COR-L47 (cell line): Measurements from ENCODE around the gene OLFM3.

ENCODE experiments used
- DNase-seq: peaks from one replicate; lab custom pipeline; 2025; lab: John Stamatoyannopoulos, UW

OLFM3 gene

DNA sequence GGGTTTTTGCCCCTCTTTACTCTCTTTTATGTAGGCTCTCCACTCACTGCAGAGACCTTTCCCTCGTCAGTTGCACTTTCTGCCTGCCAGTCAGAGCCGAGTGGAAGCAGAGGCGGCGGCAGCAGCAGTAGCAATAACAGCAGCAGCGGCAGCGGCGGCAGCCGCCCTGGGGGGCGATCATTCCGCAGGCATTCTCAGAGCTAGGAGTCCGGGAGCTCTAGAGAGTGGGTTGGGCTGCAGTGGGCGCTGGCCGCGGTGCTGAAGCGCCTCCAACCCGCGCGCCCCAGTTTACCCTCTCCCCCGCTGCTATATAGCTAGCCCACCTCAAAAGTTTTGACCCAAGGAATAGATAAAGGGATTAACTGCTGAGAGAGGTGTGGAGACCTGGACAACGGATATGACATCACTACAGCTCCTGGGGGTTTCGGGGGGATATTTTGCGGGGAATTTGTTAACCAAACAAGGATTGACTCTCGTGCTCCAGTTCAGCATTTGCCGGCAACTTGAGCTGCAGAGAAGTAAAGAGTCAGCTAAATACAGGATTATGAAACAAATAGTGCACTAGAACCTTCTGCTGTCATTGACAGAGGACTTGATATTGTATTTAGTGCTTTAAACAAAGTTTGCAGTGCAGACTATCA, at the start of gene OLFM3:
Gene OLFM3 (minus strand): TSS at position 102 of the 641 bp plus-strand sequence.
- DNase-seq = peak; percentile 63

DNA sequence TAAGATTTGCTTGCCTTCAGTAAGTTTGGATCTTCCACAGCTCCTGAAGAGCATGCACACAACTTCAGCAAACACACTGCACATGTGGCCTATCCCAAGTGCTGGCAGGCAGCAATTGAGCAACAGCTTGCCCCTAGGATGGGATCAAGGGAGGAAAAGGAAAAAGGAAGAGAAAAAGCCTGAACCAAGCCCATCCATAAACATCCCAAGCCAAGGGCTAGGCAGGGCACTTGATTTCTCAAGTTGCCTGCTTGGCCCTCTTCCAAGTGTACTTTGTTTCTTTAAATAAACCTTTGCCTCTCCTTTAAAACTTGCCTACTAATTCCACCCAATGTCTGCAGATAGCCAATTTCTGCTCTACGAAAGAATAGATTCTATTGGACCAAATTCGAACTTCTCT, 49.0 kb upstream of the OLFM3 start:
- DNase-seq = no peak

DNA sequence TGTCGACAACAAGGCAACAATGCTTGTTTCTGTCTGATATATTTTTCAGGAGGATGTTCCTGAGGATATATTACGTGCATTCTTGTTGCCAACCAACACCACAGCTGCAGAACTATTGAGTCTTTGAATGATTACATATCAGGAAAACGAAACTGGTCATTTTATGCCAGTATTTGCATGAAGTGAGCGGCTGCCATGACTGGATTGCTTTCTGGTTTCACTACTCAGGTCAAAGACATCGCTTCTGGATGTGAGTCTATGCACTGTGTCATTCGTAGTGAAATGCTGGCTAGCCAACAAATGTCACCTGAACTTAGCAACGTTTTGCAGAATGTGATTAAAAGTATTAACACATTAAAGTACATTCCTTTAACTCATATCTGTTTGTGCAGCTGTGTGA, 35.8 kb upstream of the OLFM3 start:
- no peak for DNase-seq

DNA sequence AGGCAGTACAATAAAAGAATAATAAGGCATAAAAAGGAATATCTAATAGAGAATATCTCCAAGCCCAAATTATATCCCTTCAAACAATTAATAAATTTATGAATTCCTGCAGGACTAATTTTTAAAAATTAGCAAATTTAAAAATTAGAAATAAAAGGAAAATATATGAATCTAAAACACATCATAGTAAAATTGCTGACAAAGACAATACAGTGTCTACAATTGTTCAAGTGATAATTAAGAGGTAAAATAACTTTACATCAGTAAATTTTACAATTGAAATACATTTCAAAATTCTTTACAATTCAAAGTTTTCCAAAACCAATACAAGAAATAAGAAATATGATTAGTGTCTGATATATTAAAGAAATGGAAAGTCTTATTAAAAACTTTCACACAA, 22.8 kb upstream of the OLFM3 start:
- no peak for DNase-seq

DNA sequence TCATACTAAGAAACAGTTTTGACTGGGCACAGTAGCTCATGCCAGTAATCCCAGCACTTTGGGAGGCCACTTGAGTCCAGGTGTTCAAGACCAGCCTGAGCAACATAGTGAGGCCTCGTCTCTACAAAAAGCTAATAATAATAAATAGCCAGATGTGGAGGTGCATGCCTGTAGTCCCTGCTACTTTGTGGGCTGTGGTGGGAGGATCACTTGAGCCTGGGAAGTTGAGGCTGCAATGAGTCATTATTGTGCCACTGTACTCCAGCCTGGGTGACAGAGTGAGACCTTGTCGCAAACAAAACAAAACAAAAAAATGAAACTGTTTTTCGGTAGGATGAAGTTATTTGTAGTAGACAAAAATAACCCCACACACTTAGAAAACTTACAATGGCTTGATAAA, 19.0 kb upstream of the OLFM3 start:
- DNase-seq = no peak

DNA sequence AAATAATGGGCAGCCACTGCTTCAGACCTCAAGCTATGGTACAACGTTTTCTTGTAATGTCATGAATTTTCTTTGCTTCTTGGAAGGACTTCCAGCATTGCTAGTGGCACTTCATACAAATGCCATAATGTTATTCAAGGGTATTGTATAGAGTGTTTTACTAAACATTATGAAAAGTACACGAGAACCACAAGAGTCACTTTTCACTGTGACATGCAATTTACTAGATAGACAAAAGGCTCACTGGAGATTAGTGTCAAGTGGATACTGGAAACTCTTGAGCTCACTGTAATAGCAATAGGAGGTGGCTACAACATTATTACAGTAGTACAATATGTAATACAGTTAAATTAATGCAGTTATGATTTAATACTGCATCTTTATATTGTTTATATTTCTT, 5.3 kb upstream of the OLFM3 start:
- no peak for DNase-seq

DNA sequence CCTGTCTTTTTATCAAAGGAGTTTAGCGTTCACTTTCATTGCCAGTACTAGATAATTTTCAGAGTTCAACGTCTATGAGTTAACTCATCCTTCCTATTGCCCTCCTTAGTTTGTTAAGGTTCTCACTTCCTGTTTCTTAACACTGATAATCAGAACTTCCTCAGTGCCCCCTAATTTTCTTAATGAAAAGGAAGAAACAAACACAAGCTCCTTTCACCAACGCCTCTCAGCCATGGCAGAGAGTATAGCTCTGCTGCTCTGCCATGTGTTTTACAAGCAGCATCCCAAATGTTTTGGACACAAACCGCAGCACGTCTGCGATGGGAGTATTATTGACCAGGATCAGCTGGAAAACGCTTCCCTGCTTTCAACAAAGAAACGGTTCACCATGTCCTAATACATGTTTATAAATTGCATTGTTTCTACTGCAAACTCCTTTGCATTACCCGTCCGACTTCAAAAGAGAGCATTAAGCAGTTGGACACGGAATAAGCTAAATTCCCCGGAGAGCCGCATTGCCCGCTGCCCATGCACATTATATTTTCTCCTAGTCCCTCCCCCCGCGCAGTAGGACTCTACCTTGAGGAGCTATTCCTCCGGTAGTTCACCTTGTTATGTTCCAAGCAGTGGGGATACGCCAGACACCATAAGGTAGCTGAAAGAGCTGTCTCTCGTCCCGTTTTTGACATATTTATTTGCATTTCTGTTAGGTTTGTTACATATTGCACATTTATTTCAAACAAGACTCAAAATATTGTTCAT, 561 bp downstream of the OLFM3 start:
- peak; percentile 18 for DNase-seq

DNA sequence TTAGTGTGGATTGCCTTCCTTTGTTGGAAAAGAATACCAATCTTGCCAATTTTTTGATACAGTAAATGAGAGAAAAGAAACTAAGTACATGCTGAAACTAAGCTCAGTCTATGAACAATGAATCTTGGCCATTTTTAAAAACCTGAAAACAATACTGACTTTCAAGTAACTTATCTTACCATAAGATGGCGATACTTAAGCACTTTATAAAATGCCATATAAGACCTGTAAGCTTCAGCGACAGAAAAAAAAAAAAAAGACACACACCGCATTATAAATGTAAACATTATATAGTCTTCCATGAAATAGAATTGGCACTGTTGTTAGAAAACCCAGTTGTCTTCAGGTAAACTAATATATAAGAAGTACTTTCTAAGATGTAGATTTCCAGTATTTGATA, 3.0 kb downstream of the OLFM3 start:
- peak; percentile 21 for DNase-seq

DNA sequence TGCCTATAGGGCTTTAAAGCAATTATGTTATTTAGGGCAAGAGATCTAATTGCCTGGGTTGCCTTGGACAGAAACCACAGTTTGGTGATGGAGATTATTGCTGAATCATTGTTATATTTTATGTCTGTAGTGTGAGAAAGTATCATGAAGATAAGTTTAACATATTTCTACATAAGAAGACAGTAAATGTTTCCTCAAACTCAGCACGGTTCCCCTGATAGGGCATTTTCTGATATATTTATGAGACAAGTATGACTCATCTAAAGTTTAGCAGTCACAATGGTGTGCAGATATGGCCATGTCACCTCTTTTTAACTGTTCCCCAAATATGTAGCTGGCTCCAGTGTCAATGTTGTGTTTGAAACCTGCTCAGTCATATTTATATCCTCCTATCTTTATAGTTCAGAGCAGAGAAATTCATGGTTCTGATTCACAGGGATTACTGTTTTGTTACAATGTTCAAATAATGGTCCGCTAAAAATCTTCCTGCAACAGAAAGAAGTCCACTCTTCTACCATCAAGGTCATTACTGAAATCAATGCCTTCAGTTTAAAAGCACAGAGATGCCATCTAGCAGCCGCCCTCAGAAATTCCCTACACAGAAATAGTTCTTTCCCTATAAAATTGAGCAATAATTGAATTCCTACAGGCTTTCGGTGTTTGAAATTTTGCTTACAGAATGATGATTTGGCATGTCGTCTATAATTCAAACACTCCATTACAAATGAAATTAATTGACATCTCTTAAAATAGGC, 3.7 kb downstream of the OLFM3 start:
- DNase-seq = no peak

DNA sequence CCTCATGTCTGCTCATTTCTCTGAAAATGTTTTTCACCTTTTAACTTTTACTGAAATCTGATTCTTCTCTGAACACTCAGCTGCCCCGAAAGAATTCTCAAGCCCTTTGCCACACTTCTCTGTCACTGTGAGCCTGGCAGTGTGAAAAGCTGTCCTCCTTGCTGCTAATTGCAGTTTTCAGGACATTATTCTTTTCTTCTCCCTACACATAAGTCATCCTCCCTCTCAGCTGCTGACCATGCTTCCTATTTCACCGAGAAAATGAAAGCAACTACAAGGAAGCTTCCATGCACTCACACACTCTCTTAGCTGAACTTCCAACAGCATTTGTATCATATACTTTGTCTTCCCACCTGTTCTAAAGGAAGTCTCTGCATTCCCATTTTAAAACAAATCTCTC, 15.8 kb downstream of the OLFM3 start:
- DNase-seq = no peak

DNA sequence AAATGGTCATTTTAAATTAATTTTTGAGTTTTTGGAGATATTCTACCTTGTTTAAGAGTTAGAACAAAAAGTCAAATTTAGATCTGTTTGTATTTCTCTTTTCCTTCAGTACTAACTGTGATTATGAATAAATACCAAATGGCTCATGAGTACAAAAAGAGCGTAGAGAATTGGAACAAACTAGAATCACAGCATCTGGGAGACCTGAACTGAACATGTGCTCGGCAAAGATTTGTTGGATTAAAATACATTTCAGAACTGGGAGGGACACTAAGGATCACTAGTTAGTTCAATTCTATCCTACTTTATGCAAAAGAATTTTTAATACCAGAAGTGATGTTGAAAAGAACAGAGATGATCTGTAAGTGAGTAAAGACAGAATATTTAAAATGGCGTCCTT, 19.5 kb downstream of the OLFM3 start:
- no peak for DNase-seq

DNA sequence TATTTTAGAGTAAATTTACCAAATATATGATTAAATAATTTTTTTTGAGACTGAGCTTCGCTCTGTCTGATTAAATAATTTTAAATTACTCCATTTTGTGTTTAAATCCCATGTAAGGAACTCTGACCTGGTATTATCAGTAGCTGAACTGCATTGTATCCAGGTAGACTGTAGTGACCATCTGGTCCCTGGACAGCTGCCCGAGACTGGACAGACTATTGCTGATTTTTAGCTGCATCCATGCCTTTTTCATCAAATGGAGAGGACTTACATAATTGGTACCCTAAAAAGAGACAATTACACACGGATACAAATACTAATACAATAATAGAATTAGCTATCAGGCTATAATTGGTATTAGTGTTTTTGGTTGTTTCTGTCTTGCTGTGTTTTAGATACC, 20.6 kb downstream of the OLFM3 start:
- no peak for DNase-seq

DNA sequence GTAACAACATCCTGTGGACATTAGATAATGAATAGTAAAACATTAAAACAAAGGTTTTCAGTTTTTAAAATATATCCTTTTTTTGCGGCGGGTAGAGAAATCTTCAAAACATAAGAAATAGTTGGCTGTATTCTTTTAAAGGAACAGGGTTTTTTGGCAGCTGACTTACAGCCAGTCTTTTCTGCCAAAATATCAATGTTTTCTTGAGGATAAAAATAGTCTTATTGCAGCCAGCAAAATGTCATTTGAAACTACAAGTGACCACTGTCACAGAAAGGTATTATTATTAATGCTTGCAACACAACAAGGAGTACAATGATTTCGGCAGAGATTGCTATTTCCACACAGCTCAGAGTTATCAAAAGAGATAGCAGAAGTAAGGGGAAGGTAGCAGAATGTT, 21.4 kb downstream of the OLFM3 start:
- no peak for DNase-seq

DNA sequence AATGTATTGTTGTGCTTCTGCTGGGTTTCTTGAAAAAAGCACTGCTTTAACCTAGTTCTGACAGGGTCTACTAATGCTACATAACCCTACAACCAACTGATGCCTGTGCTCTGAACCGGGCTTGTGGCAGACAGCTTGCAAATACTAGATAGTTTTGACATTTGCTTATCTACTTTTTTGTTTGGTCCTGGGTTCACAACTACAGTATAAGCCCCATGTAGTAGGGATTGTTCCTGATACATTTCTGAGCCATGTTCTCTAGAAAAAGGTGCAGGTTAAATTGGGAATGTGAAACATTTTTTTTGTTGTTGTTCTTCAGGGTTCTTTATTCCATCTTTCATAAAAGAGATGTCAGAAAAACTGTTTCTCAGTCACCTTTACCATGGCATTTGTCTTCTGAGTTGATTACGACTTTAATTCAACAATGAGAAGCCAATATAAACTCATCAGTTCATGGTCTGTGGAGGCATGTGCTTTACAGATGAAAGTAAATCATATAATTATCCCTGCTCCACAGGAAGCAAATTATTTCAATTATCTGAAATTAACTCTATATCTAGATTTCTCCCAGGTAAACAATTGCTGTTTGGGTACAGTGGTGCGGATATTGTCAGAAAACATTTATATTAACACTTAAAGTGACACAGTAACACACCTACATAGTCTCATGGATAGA, 22.0 kb downstream of the OLFM3 start:
- no peak for DNase-seq

DNA sequence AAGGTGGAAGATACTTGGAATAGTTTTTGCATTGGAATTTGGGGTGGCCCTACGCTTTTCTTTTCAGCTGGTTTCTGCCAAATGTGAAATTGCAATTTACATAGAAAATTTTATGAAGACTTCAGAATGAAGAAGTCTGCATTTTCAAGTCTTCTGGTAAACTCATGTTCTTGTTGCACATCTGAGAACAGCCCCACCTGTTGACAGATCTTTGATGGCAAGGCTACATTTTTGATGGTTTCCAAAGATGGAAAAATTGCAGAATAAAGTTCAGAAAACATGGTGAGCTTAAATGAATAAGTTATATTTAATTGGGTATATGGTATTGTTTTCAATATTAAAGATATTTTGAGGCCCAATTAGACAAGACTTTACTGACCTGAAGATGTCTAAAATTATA, 25.4 kb downstream of the OLFM3 start:
- DNase-seq = no peak

DNA sequence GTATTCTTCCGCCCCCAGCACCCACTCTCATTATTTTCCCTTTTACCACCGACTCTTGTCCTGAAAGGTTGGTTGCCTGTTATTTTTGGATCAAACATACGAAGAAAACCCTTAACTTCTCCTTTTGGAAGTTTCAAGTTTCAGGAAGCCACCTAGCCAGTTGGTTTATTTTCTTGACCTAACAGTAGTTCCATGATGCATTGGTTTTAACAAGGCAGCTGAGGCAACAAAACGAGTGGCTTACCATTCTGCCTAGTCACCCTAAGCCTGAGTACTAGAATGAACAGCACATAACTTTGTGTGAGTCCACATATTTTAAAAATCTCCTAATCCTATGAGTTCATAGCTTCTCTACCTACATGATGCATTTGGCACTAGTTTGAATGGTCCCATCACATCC, 28.9 kb downstream of the OLFM3 start:
- no peak for DNase-seq

DNA sequence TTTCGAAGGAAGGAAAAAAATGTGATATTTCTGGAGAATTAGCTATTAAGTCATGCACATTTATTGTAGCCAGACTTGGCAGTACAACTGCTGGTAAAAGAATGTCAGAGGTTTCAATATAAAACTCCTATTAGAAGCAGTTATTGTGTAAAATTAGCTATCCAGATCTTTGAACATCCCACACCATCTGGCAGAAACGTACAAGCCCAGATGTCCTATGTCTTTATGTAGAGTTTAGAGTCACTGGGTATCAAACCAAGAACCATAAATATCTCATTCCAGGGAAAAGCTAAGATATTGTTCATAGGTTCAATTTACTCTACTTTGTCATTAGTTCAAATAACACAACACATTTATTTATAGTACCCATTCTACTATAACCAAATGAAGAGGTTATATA, 31.4 kb downstream of the OLFM3 start:
- no peak for DNase-seq

DNA sequence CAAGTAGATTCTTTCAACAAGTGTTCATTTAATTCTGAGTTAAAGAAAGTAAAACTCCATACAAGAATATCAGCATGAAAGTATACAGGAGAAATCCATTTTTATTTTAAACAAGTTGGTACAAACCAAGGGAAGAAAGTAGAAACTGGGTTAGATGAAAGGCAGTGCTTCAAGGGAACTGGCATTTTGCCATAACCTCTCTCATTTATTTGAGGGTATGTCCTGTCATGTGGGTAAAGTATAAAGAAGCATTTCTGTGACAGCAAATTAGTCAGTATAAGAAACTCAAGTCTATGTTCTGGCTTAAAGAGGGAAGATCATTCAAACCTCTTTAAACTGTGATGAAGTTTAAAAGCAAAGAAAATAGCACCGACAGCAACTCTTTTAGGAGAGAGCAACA, 32.0 kb downstream of the OLFM3 start:
- no peak for DNase-seq

DNA sequence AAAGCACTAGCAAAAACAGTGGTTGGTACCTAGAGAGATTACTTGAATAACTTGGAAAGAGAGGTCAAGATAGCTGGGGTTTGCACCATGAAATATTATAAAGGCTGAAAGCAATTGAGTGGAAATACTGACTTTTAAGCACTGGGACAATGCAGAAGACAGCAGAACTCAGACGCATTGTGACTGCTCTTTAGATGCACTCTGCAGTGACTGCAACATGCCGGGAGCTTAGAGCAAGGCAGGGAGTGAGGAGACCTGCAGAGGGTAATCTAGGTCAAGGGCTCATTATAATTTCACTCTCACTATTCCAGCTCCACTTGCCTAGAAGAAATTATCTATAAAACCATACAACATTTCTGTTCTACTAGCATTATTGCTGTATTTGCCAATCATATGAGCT, 36.6 kb downstream of the OLFM3 start:
- no peak for DNase-seq

DNA sequence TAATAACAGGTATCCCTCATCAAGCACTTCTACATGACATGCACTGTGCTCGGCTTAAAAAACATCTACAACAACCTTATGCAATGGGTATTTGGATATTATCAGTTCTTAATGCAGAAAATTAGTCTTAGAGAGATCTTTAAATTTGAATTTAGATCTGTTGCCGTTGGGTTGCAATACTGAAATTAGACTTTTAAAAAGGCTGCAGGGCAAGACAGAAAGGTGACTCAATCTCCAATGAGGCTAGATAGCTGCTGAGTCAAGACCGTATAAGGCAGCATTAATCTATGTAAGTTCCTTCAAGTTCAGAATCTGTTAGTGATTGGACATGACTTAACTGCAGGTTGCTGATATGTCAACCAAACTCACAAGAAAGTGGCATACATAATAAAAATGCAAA, 37.3 kb downstream of the OLFM3 start:
- no peak for DNase-seq

DNA sequence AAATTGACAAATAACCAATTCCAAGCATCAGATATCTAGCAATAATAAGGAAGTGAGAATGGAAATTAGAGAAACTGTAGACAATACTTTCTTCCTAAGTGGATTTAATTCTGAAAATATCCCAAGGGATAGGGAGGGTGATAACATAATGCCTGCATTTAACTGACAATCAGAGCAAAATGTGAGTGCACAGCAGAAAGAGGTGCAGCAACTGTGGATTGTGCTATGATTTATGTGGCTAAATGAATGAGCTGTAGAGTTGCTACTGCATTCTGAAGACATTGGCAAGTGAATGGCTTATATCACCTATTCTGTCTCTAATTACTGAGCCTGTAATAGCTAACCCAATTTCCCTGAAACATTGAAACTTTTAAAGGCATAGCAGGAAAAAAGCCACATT, 39.0 kb downstream of the OLFM3 start:
- no peak for DNase-seq

DNA sequence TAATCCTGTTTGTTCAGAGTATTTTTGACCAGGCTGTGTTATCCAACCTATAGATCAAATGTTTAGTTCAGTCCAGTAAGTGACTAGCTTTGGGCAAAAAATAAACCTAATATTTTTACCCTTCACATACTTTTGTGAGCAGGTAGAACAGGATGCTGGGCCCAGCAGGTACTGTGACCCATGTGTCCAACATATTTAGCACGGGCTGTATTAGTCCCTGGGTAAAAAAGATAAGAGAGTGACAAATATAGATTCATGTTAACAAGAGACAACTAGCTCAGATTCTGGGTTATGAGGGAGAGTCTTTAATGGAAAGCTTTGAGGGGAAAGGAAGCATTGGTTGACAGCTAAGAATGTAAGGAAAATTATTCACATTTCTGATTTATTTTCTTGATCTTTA, 43.1 kb downstream of the OLFM3 start:
- no peak for DNase-seq

DNA sequence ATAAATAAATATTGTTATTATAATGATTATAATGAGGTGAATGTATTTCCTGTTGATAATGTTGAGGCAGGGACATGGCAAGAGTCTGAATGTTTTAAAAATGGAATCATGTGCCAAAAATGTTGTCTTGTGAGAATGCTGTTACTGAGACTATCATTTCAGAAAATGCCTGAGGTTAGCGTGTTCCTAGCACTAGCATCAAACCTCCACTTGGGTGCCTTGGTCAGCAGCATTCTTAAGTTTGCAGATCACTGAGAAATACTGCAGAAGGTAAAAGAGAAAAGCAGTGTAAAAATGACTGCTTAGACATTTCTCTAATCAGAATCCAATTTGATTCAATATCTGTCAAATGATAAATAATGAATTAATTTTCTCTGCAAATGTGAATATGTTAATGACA, 50.8 kb downstream of the OLFM3 start:
- DNase-seq = no peak
